GM18505 (cell line): ENCODE data around the gene FRYL.

Experiments
- ATAC-seq: cut with Tn5 transposase; IDR thresholded peaks from one replicate; pipeline ENCODE4 v1.9.1; 2021; ENCODE audit not compliant: unreplicated experiment
- POLR2A ChIP-seq: IDR thresholded peaks from 4 replicates; pipeline ENCODE4 v1.6.1; 2011; ENCODE audit warnings: borderline replicate concordance; ENCODE audit not compliant: insufficient read depth, insufficient read length; ENCODE audit errors: extremely low read depth

The FRYL gene

DNA sequence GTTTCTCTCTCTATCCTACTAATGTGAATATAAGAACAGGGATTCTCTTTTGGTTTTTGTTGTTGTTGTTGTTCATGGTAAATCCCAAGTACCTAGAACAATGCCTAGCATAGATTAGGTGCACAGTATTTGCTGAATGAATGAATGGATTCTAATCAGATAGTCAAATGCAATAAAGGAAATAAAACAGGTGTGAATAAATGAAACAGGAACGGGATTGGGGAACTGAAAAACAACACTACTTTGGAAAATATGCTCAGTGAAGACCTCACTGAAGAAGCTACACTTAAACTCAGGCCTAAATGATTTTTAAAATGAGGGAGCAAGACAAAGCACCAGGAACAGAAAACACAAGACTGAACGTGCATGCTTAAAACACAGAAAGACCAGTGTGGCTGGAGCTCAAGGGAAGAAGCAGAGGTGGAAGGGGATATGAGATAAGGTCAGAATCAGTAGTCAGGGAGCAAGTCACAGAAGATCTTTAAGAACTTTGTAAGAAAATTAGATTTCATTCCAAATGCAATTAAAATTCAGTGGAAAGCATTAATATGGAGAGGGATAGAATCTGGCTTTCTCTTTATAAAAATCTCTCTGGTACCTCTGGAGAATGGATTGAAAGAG is 145.3 kb downstream of the FRYL start:
- no peak for ATAC-seq
- no peak for TF ChIP-seq POLR2A

DNA sequence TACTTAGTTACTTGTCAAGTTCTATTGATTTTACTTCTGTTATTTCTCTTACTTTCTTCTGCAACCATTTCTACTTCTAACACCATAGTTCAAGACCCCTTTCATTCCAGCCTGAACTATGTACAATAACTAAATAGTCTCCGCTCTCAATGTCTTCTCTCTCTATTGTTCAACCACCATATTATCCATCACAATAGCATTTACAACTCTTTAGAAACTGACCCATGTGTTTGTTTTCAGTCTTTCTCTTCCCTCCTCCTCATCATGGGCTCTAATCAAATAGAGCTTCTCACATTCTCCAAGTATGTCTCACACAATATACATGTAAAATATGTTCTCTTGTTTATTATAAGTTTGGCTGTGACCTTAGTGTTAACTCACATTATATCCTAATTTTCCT is 146.4 kb downstream of the FRYL start:
- ATAC-seq = no peak
- no peak for TF ChIP-seq POLR2A

DNA sequence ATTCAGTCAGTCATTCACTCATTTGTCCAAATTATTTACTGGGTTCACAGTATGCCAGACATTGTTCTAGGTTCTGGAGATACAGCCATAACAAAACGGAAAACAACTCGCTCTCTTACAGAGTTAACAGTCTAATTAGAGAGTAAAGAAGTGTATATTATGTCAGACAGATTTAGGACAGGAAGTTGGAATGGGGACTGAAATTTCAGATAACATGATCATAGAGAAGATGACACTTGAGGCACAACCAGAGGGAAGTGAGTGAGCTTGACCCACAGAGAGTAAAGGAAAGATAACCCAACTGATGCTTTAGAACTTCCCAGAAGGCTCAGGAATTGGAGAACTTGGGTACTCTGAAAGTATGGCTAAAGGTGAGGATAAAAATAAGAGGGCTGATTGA is 150.6 kb downstream of the FRYL start:
- ATAC-seq = no peak
- no peak for TF ChIP-seq POLR2A

GRCh38 chr4:48623182-48623780 is 156.8 kb downstream of the FRYL start:
- TF ChIP-seq POLR2A = no peak
- ATAC-seq = no peak

GRCh38 chr4:48620831-48621230 is 159.2 kb downstream of the FRYL start:
- no peak for TF ChIP-seq POLR2A
- no peak for ATAC-seq

GRCh38 chr4:48620093-48620492 is 160.0 kb downstream of the FRYL start:
- ATAC-seq = no peak
- TF ChIP-seq POLR2A = no peak

GRCh38 chr4:48604527-48604926 is 175.6 kb downstream of the FRYL start:
- ATAC-seq = no peak
- no peak for TF ChIP-seq POLR2A

DNA sequence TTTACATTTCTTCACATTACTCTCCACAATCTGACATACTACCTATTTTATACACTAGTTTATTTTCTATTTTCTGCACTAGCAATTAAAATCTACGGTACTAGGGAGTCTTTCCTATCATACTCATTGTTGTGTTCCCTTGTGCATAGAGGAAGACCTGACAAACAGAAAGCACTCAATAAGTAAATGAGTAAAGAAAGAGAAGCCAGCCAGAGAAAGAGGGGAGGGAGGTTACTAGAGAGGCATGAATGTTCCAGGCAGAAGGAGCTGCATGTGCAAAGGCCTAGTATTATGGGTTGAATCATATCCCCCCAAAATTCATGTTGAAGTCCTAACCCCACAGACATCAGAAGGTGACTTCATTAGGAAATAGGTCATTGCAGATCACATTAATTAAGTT is 176.0 kb downstream of the FRYL start:
- no peak for TF ChIP-seq POLR2A

GRCh38 chr4:48603366-48604003 is 176.6 kb downstream of the FRYL start:
- ATAC-seq = no peak
- no peak for TF ChIP-seq POLR2A

More for the DNA sequence above, 176.0 kb downstream of the FRYL start:
- no peak for ATAC-seq

- ATAC-seq = no peak
- no peak for TF ChIP-seq POLR2A
These were observed 177.3 kb downstream of the FRYL start for GRCh38 chr4:48602763-48603162.

GRCh38 chr4:48602222-48602621 is 177.9 kb downstream of the FRYL start:
- no peak for ATAC-seq
- no peak for TF ChIP-seq POLR2A

GRCh38 chr4:48596336-48596735 is 183.7 kb downstream of the FRYL start:
- ATAC-seq = no peak
- TF ChIP-seq POLR2A = no peak

- no peak for TF ChIP-seq POLR2A
- ATAC-seq = no peak
These were observed 185.9 kb downstream of the FRYL start for GRCh38 chr4:48594180-48594579.

- TF ChIP-seq POLR2A = no peak
- no peak for ATAC-seq
These were observed 188.7 kb downstream of the FRYL start for GRCh38 chr4:48591372-48591771.
